K562 (cell line): ENCODE measurements around the gene CERCAM. TPM values are rescaled to one million over a fixed set of nuclear protein-coding genes. Genes with fewer than 3 reads are reported as not detected.

ENCODE experiments used
- ARID3A ChIP-seq: IDR thresholded peaks from 2 replicates; pipeline ENCODE4 v1.6.1; 2012; ENCODE audit warnings: low read depth, low read length, improper control_type of control experiment, borderline replicate concordance
- CBFB ChIP-seq: sonication (generic); formaldehyde crosslinking; IDR thresholded peaks from 2 replicates; pipeline ENCODE4 v1.4.0; 2020; ENCODE audit warnings: mild to moderate bottlenecking, missing genetic modification reagents
- CBX3 ChIP-seq, 2 experiments: IDR thresholded peaks; 1 replicate in 1 of 2; 2 replicates in 1 of 2; pipeline ENCODE4 v1.6.1; 2012; ENCODE audit warnings: inconsistent platforms in 2 of 2, low read length in 2 of 2, borderline replicate concordance in 1 of 2, control low read depth in 1 of 2
- DEAF1 ChIP-seq: fragments of 450-650 bp; formaldehyde crosslinking; IDR thresholded peaks from 2 replicates; pipeline ENCODE4 v1.4.0; 2020; ENCODE audit warnings: mild to moderate bottlenecking, moderate library complexity
- GABPB2 ChIP-seq: fragments of 250-450 bp; sonication (Bioruptor Pico); conservative IDR thresholded peaks from 2 replicates; pipeline ENCODE4 v1.5.1; 2021; ENCODE audit warnings: mild to moderate bottlenecking
- HCFC1 ChIP-seq: IDR thresholded peaks from 2 replicates; pipeline ENCODE4 v1.6.1; 2012; ENCODE audit warnings: low read depth, low read length, improper control_type of control experiment
- HSF4 ChIP-seq: fragments of 250-450 bp; sonication (Bioruptor Pico); IDR thresholded peaks from 2 replicates; pipeline ENCODE4 v2.1.2; 2022; ENCODE audit warnings: mild to moderate bottlenecking, moderate library complexity, borderline replicate concordance
- ILF3 ChIP-seq: fragments of 450-650 bp; IDR thresholded peaks from 2 replicates; pipeline ENCODE4 v1.6.1; 2018; ENCODE audit warnings: antibody characterized with exemption, mild to moderate bottlenecking, moderate library complexity, borderline replicate concordance
- IRF2 ChIP-seq: sonication (generic); formaldehyde crosslinking; IDR thresholded peaks from 2 replicates; pipeline ENCODE4 v1.8.1; 2022; ENCODE audit warnings: mild to moderate bottlenecking, missing genetic modification reagents
- MAFG ChIP-seq: fragments of 450-650 bp; conservative IDR thresholded peaks from 2 replicates; pipeline ENCODE4 v1.6.1; 2016; ENCODE audit warnings: missing genetic modification characterization, missing compliant biosample characterization
- PRDM10 ChIP-seq: fragments of 450-650 bp; IDR thresholded peaks from 2 replicates; pipeline ENCODE4 v1.6.1; 2018; ENCODE audit not compliant: partially characterized antibody
- SMARCA5 ChIP-seq: fragments of 450-650 bp; IDR thresholded peaks from 2 replicates; pipeline ENCODE4 v1.6.1; 2016
- SMARCB1 ChIP-seq: IDR thresholded peaks from 2 replicates; pipeline ENCODE4 v1.6.1; 2011; ENCODE audit warnings: improper control_type of control experiment, low read depth; ENCODE audit not compliant: insufficient read length
- SNRNP70 ChIP-seq: fragments of 200-400 bp; formaldehyde crosslinking; optimal IDR thresholded peaks from 2 replicates; pipeline ENCODE3; 2017; ENCODE audit warnings: low read depth, low read length
- SP2 ChIP-seq: IDR thresholded peaks from 2 replicates; pipeline ENCODE4 v1.6.1; 2011; ENCODE audit warnings: mild to moderate bottlenecking, low read depth, low read length, moderate library complexity; ENCODE audit not compliant: poor library complexity, severe bottlenecking; ENCODE audit errors: extremely low read depth
- TOE1 ChIP-seq, 2 experiments: fragments of 450-650 bp in 1 of 2; sonication (generic) in 1 of 2; formaldehyde crosslinking in 1 of 2; IDR thresholded peaks; 2 replicates each; pipeline versions ENCODE4 v1.7.1 to v1.8.0; 2016 to 2022; ENCODE audit warnings: borderline replicate concordance in 2 of 2, mild to moderate bottlenecking in 2 of 2, antibody characterized with exemption in 1 of 2, inconsistent platforms in 1 of 2, low read depth in 1 of 2, missing genetic modification reagents in 1 of 2, moderate library complexity in 1 of 2
- WHSC1 ChIP-seq: IDR thresholded peaks from one replicate; pipeline ENCODE4 v1.6.1; 2012; ENCODE audit warnings: low read length, control low read depth, inconsistent platforms
- YY1 ChIP-seq, 3 experiments: IDR thresholded peaks; 2 replicates each; pipeline ENCODE4 v1.6.1; 2011; ENCODE audit warnings: low read length in 2 of 3, mild to moderate bottlenecking in 2 of 3, moderate library complexity in 2 of 3, borderline replicate concordance in 1 of 3, control low read depth in 1 of 3, low read depth in 1 of 3; ENCODE audit not compliant: insufficient read depth in 3 of 3, insufficient replicate concordance in 2 of 3, control insufficient read depth in 1 of 3, insufficient read length in 1 of 3; ENCODE audit errors: extremely low read depth in 1 of 3
- ZNF324 ChIP-seq: fragments of 250-450 bp; sonication (Bioruptor Pico); IDR thresholded peaks from 2 replicates; pipeline ENCODE4 v1.4.0; 2020; ENCODE audit warnings: mild to moderate bottlenecking
- polyA plus RNA-seq, 8 experiments: library from polyadenylated mRNA; depleted of rRNA in 4 of 8; stranded (reverse) in 5 of 8; unstranded in 3 of 8; fragments of >200 nt; fragmentation: Nextera tagmentation in 2 of 8; fragmentation: Illumina TruSeq in 1 of 8; extraction: Ambion mirVana in 2 of 8; extraction: Trizol in 1 of 8; gene quantifications; 2 replicates each; pipeline versions ENCODE4 v1.2.1 to v1.2.3, GENCODE V29; 2011 to 2014; ENCODE audit warnings: inconsistent platforms in 1 of 8, missing spikeins in 1 of 8
- total RNA-seq, 7 experiments: library from RNA; depleted of rRNA in 6 of 7; stranded (reverse); fragments of >200 nt in 6 of 7; fragmentation: Illumina TruSeq in 2 of 7; extraction: Trizol in 2 of 7; gene quantifications; 2 replicates each; pipeline versions ENCODE4 v1.2.1 to v1.2.3, GENCODE V29; 2011 to 2021; ENCODE audit warnings: low replicate concordance in 1 of 7

The CERCAM gene
- total and polyA plus RNA-seq, 9 of the 15 experiments (the other 6 are each of a cell fraction or from before 2014, with no cell fraction given) = 0.75 to 24.0 (median 18.0) TPM

- TF ChIP-seq DEAF1 (CRISPR knock-in tag) (no peak), SMARCB1 (no peak), MAFG (tag) (no peak), GABPB2 (CRISPR knock-in tag) (no peak), PRDM10 (no peak), ARID3A (no peak), IRF2 (CRISPR knock-in tag) (no peak), TOE1 (IDR thresholded peaks at IDR 0.05; ENCODE audit: borderline replicate concordance) (no peak), TOE1 (CRISPR knock-in tag; IDR thresholded peaks at IDR 0.05; ENCODE audit: borderline replicate concordance, low read depth) (no peak), CBX3 (IDR thresholded peaks at IDR 0.05; ENCODE audit: borderline replicate concordance in 1 of 2, low read length in 2 of 2) (no peak), HCFC1 (no peak), SP2 (no peak), YY1 (IDR thresholded peaks at IDR 0.05; ENCODE audit: borderline replicate concordance in 1 of 3, control insufficient read depth in 1 of 3, extremely low read depth in 1 of 3, insufficient read depth in 3 of 3, insufficient read length in 1 of 3, insufficient replicate concordance in 2 of 3, low read depth in 1 of 3, low read length in 2 of 3) (peak in 2 of 3 experiments; percentile 51 to 65), SMARCA5 (no peak), WHSC1 (no peak), ZNF324 (no peak), ILF3 (no peak), CBFB (CRISPR knock-in tag) (peak; percentile 23; the same call in 1 of the 2 replicates), SNRNP70 (no peak), HSF4 (no peak)
Measured at GRCh38 chr9:128420651-128421481, at the start of gene CERCAM (continued).
